HG02623 (cell line): ENCODE results near the gene TMEM266.

Experiments
- ATAC-seq: cut with Tn5 transposase; IDR thresholded peaks from one replicate; pipeline ENCODE4 v1.9.1; 2021; ENCODE audit warnings: moderate library complexity; ENCODE audit not compliant: unreplicated experiment

The TMEM266 gene

DNA sequence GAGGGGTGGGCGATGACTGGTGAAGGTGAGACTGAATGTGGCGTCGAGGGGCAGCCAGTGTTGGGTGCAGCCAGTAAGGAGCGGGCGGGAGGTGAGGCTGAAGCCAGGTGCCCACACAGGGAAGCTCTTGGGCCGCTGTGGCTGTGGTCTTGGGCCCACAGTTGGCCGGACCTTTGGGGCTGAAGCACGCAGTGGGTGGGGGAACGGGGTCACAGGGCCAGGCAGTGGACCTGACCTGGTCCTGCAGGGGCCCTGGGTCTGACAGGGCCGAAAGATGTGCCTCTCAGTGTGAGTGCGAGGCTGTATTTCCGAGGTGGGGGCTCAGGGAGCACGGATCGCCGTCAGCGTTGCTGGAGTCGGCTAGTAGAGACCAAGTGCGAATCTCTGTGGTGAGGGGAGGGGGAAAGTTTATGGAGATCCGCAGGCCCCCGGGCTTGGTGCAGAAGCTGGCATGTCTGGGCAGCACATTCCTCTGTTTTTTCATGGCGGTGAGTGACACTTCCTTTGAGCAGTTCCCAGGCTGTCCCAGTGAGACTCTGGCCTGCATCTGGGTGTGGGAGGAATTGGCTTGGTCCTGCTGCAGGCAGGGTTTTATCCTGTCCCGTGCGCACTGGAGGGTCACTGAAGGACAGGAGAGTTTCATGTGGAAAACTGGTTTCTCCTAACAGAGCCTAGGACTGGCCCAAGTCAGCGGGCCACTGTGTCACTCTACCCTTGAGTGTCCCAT lies 100.8 kb downstream of the TMEM266 start:
- ATAC-seq = no peak

GRCh38 chr15:76161153-76162035 lies 101.6 kb downstream of the TMEM266 start:
- no peak for ATAC-seq

DNA sequence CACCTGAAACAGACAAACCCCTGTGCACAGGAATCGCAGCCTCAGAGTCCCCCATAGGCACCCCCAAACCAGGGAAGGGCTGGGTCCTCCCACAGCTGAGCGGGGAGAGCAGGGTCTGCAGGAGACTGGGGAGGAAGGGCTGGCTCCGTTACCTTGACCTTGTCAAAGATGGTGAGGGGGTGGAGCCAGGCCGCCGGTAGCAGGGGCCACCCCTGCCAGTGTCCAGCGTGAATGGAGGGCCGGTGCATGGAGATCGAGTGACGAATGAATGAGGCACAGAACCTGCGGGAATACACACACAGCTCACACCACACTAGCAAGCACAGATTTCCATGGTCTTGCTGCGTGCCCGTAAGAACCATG lies 102.2 kb downstream of the TMEM266 start:
- ATAC-seq = no peak

DNA sequence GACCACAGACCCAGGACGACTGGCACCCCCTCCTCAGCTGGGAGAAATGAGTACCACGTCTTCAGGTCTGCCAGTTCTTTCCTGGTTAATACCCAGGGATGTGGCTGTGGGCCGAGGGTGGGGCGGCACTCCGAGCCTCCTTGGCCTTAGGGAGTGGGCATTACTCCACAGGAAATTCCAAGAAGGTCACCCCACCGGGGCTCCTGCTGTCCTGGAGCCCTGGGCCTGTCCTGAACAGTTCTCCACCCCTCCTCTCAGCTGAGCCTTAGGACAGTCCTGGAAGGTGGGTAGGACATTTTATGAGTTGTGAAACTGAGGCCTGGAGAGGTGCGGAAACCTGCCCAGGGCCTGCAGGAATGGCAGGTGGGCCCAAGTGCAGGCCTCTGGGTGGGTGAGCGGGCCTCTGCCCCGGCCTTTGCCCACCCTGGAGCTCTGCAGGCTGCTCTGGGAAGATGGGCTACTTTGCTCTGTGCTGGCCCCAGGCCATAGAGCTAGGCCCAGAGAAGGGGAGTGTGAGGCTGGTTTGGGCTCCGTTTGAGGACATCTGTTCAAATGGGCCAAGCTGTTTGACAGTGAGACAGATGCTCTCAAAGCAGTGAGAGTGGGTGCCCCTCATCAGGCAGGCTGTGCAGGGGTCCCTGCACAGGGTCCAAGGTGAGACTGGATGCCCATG lies 103.1 kb downstream of the TMEM266 start:
- ATAC-seq = no peak

- no peak for ATAC-seq
Observed at GRCh38 chr15:76163457-76164295, 103.9 kb downstream of the TMEM266 start.

GRCh38 chr15:76164602-76165001 lies 104.8 kb downstream of the TMEM266 start:
- ATAC-seq = no peak

DNA sequence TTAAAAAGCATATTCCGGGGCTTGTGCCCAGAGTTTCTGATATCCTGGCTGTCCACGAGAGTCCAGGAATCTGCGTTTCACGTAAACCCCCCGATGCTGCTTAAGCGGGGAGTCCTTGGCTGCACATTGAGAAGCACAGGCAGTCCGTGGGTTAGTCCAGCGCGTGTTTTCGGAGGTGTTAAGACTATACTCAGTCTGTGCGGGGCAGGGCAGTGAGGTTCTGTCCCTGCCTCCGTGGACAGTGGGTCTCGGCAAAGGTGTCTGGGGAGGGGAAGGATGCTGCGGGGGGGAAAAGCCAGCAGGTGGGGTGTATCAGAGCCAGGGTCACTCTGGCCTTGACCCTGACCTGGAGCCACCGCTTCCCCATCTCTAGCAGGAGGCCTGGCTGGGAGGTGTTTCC lies 106.2 kb downstream of the TMEM266 start:
- ATAC-seq = no peak

- no peak for ATAC-seq
Observed at GRCh38 chr15:76168237-76168984, 108.6 kb downstream of the TMEM266 start.

- ATAC-seq = no peak
Observed at GRCh38 chr15:76169018-76169417, 109.2 kb downstream of the TMEM266 start.

- ATAC-seq = no peak
Observed at GRCh38 chr15:76169911-76170800, 110.4 kb downstream of the TMEM266 start.

GRCh38 chr15:76172782-76173181 lies 113.0 kb downstream of the TMEM266 start:
- ATAC-seq = no peak

- no peak for ATAC-seq
Observed at GRCh38 chr15:76173317-76173834, 113.6 kb downstream of the TMEM266 start.

GRCh38 chr15:76174654-76175053 lies 114.9 kb downstream of the TMEM266 start:
- no peak for ATAC-seq

DNA sequence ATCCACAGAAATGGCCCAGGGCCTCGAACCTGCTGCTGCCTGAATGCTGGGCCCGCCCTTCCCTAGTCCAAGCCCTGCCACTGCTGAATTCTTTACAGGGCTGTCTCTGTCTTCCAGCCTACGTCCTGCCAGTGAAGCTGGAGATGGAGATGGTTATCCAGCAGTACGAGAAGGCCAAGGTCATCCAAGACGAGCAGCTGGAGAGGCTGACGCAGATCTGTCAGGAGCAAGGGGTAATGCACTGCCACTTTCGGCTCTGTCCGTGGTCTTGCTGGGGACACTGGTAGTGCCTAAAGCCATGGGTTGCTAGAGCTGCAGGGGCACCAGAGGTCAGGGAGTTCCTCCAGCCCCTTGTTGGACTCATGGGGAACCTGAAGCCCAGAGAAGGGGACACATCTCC lies 115.7 kb downstream of the TMEM266 start:
- no peak for ATAC-seq

GRCh38 chr15:76176059-76176458 lies 116.3 kb downstream of the TMEM266 start:
- no peak for ATAC-seq

DNA sequence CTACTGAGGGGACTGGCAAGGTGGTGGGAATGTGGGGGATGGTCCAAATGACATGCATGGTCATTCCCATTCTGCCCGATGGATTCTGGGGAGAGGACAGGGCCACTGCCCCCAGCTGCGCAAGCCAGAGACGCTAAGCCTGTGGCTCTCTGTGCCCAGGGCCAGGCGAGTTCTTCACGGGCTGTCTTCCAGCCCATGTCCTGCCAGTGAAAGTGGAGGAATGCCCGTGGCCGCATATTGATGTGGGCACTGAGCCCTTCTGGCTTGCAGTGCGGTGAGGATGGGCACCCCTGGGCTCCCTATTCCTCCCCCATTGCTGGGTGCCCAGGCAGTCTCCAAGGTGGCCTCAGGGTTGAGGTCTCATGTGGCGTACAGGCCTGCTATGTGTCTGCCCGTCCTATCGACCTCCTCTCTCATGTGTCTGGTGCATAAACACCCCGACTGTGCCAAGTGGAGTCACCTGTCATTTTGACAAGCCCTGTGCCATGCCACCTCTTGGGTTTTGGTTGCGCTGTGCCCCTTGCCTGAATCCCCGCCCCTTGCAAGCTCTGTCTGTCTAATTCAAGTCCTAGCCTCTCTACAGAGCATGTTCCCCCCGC lies 116.8 kb downstream of the TMEM266 start:
- no peak for ATAC-seq

GRCh38 chr15:76177491-76178040 lies 117.8 kb downstream of the TMEM266 start:
- no peak for ATAC-seq

DNA sequence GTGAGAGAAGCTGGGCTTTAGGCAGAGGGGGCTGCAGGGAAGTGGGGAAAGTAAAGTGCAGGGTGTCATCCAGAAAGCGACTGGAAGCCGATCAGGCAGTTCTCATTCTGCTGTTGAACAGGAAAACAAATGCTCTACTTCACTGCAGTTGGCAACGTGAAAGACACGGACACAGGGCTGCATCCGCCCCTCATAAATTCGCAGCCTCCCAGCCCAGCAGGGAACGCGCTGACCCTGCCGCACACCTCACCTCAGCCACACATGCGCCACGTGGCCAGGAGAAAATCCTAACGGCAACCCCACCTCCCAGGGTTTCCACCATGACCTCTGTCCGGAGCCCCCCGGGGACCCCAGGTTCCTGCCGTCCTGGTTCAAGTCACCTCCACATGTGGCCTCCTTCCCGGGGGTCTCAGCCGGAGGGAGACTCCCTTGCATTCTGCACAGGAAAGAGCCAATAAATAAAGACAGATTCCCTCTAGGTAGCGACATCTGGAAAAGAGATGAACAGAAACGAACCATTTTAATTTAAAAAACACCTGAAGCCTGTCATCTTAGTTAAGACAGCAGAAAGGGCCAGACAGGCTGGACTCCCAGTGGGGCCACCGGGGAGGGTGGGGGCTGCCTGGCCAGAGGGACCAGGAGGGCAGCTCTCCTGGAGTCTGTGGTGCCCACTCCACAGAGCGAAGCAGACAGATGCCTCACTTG lies 118.7 kb downstream of the TMEM266 start:
- ATAC-seq = no peak
